B cell (primary cell): ENCODE measurements around the gene NOD2. TPM values are rescaled to one million over a fixed set of nuclear protein-coding genes. Genes with fewer than 3 reads are reported as not detected.

Experiments
- ATAC-seq: fragments of 200-7000 bp; cut with Tn5 transposase; one replicate; pipeline ENCODE4 v1.10.0; 2021; ENCODE audit warnings: low read depth, mild to moderate bottlenecking, moderate number of reproducible peaks, moderate library complexity
- CTCF ChIA-PET: fragments of 350-600 bp; sonication (Branson Sonifier 250); formaldehyde crosslinking; loops from one replicate; lab custom pipeline; 2021; ENCODE audit warnings: antibody characterized with exemption, inconsistent platforms; lab: Charles Lee
- POLR2A ChIA-PET: fragments of 350-600 bp; sonication (Branson Sonifier 250); formaldehyde crosslinking; loops from one replicate; lab custom pipeline; 2021; ENCODE audit warnings: antibody characterized with exemption; lab: Charles Lee
- DNase-seq: peaks from one replicate; pipeline ENCODE4 v3.0.0; 2013
- H2AFZ ChIP-seq: 2 replicates; pipeline ENCODE4 v1.6.1; 2012; ENCODE audit warnings: mild to moderate bottlenecking, low read depth, low read length; ENCODE audit not compliant: insufficient read depth, poor library complexity, severe bottlenecking
- H3K27ac ChIP-seq, 2 donors: 1 replicate in 1 of 2; 2 replicates in 1 of 2; pipeline ENCODE4 v1.5.1; 2012 to 2013; ENCODE audit warnings: low read length in 2 of 2, mild to moderate bottlenecking in 2 of 2, moderate library complexity in 1 of 2
- H3K27me3 ChIP-seq, 4 experiments: fragments of 200-600 bp in 1 of 4; sonication (generic) in 1 of 4; replicated peaks in 1 of 4; 1 replicate in 2 of 4; 2 replicates in 2 of 4; pipeline versions ENCODE4 v1.6.1 to v1.7.0; 2013 to 2016; ENCODE audit warnings: low read length in 3 of 4, mild to moderate bottlenecking in 2 of 4, mixed read lengths in 1 of 4, moderate library complexity in 1 of 4; ENCODE audit not compliant: insufficient read depth in 4 of 4, control insufficient read depth in 3 of 4; ENCODE audit errors: control extremely low read depth in 1 of 4
- H3K36me3 ChIP-seq, 2 experiments: replicated peaks in 1 of 2; 1 replicate in 1 of 2; 2 replicates in 1 of 2; pipeline versions ENCODE4 v1.6.1 to v1.7.1; 2013; ENCODE audit warnings: low read length in 1 of 2; ENCODE audit not compliant: insufficient read depth in 2 of 2, control insufficient read depth in 1 of 2; ENCODE audit errors: control extremely low read depth in 1 of 2, extremely low read depth in 1 of 2
- H3K4me1 ChIP-seq, 2 donors: fragments of 200-600 bp in 1 of 2; sonication (generic) in 1 of 2; 1 replicate in 1 of 2; 2 replicates in 1 of 2; pipeline versions ENCODE4 v1.5.1 to v1.6.1; 2013 to 2017; ENCODE audit warnings: low read length in 2 of 2; ENCODE audit not compliant: control insufficient read depth in 2 of 2, insufficient read depth in 2 of 2
- H3K4me2 ChIP-seq: replicated peaks from 2 replicates; pipeline ENCODE3; 2012; ENCODE audit warnings: mild to moderate bottlenecking, low read depth, low read length; ENCODE audit not compliant: poor library complexity, severe bottlenecking
- H3K4me3 ChIP-seq, 5 experiments: fragments of 200-600 bp in 1 of 5; sonication (generic) in 1 of 5; 1 replicate in 3 of 5; 2 replicates in 2 of 5; pipeline versions ENCODE4 v1.5.1 to v1.7.0; 2011 to 2016; ENCODE audit warnings: low read length in 4 of 5, mild to moderate bottlenecking in 4 of 5, low read depth in 2 of 5, control low read depth in 1 of 5, moderate library complexity in 1 of 5; ENCODE audit not compliant: insufficient read depth in 1 of 5; ENCODE audit errors: control extremely low read depth in 1 of 5, extremely low read depth in 1 of 5
- H3K79me2 ChIP-seq: fragments of 200-600 bp; sonication (generic); one replicate; pipeline ENCODE4 v1.6.0; 2016; ENCODE audit warnings: low read length; ENCODE audit not compliant: control insufficient read depth, insufficient read depth
- H3K9ac ChIP-seq: fragments of 200-600 bp; sonication (generic); 2 replicates; pipeline ENCODE4 v1.6.1; 2017; ENCODE audit warnings: mild to moderate bottlenecking, low read length, moderate library complexity
- H3K9me3 ChIP-seq, 3 donors: one replicate each; pipeline versions ENCODE4 v1.6.1 to v1.7.1; 2013; ENCODE audit warnings: low read length in 2 of 3; ENCODE audit not compliant: control insufficient read depth in 2 of 3, insufficient read depth in 1 of 3; ENCODE audit errors: control extremely low read depth in 1 of 3
- H4K20me1 ChIP-seq: 2 replicates; pipeline ENCODE4 v1.6.0; 2012; ENCODE audit warnings: mild to moderate bottlenecking, low read length; ENCODE audit not compliant: insufficient read depth, control insufficient read depth, poor library complexity, severe bottlenecking
- H3K27ac Mint-ChIP-seq: one replicate; pipeline ENCODE4 v1.8.0; 2021; ENCODE audit warnings: mixed read lengths
- H3K27me3 Mint-ChIP-seq: one replicate; pipeline ENCODE4 v1.8.0; 2021; ENCODE audit warnings: mixed read lengths
- H3K4me1 Mint-ChIP-seq: one replicate; pipeline ENCODE4 v1.8.0; 2021; ENCODE audit warnings: mixed read lengths
- H3K4me3 Mint-ChIP-seq: one replicate; pipeline ENCODE4 v1.8.0; 2021; ENCODE audit warnings: mixed read lengths
- H3K9me3 Mint-ChIP-seq: one replicate; pipeline ENCODE4 v1.8.0; 2022; ENCODE audit warnings: mixed read lengths; ENCODE audit not compliant: insufficient read depth
- EZH2 ChIP-seq: IDR thresholded peaks from 2 replicates; pipeline ENCODE4 v1.6.1; 2012; ENCODE audit warnings: borderline replicate concordance, low read depth, mild to moderate bottlenecking, moderate library complexity, low read length; ENCODE audit not compliant: insufficient read depth, poor library complexity, severe bottlenecking
- WGBS: methylation state at CpG from one replicate; pipeline ENCODE4 v1.1.5; 2013; ENCODE audit warnings: missing lambda C conversion rate; ENCODE audit not compliant: insufficient coverage; 5-methylcytosine and 5-hydroxymethylcytosine counted together
- intact Hi-C: fragments of 100-400 bp; cut with micrococcal nuclease; formaldehyde crosslinking; loops from one replicate; pipeline ENCODE4 v1.10.0; 2022
- polyA plus RNA-seq: library from polyadenylated mRNA; depleted of rRNA; stranded (reverse); fragments of >200 nt; gene quantifications from 2 replicates; pipeline ENCODE4 v1.2.3, GENCODE V29; 2012
- total RNA-seq, 2 donors: library from RNA; stranded (reverse); fragments of 120-200 nt in 1 of 2; gene quantifications; 1 replicate in 1 of 2; 2 replicates in 1 of 2; pipeline versions ENCODE4 v1.2.3 to v1.2.4, GENCODE V29; 2013 to 2022
- TF ChIP-seq, protein P1 (sequence below): fragments of 200-600 bp; IDR thresholded peaks from one replicate; pipeline ENCODE4 v1.8.0; 2022; ENCODE audit warnings: antibody characterized with exemption, mild to moderate bottlenecking

Gene NOD2
- total and polyA plus RNA-seq, 2 donors (not counting 1 experiment from before 2014, with no cell fraction given), result 1.2 to 1.8 TPM

GRCh38 chr16:50646345-50646744, 47.1 kb upstream of the NOD2 start:
- Histone ChIP-seq H3K27me3 (peaks cover 0 to 6% (median 0%) of the 10 kb centered on the region in 4 experiments), H3K36me3 (no peaks in the 10 kb centered on the region), H3K4me3 (no peak overlapping the region), H3K9ac (no peak overlapping the region), H3K79me2 (no peaks in the 10 kb centered on the region), H3K4me2 (no peak overlapping the region), H3K27ac (no peak overlapping the region), H3K4me1 (no peaks in the 10 kb centered on the region), H3K9me3 (no peaks in the 10 kb centered on the region), H2AFZ (no peak overlapping the region), H4K20me1 (no peaks in the 10 kb centered on the region)
- Mint-ChIP-seq H3K4me3 (no peak overlapping the region), H3K27me3 (peaks cover 11% of the 10 kb centered on the region), H3K4me1 (no peaks in the 10 kb centered on the region), H3K9me3 (no peaks in the 10 kb centered on the region), H3K27ac (no peak overlapping the region)
- no peak for DNase-seq
- WGBS, result 93% methylated on average over 8 of the region's 8 CpGs
- ChIA-PET POLR2A (no interaction called here), CTCF (interaction anchor here (0.7 to 1.9 kb wide), 2 partner anchors 100 to 102 kb away, joined by 4 read pairs; no protein-coding TSS in a partner anchor)
- intact Hi-C loops, result loop anchor here (10.0 kb wide), 1 partner anchor 292 kb away; no protein-coding TSS in a partner anchor
- ATAC-seq, result no peak
- no peak for TF ChIP-seq EZH2
- TF ChIP-seq, protein P1, sequence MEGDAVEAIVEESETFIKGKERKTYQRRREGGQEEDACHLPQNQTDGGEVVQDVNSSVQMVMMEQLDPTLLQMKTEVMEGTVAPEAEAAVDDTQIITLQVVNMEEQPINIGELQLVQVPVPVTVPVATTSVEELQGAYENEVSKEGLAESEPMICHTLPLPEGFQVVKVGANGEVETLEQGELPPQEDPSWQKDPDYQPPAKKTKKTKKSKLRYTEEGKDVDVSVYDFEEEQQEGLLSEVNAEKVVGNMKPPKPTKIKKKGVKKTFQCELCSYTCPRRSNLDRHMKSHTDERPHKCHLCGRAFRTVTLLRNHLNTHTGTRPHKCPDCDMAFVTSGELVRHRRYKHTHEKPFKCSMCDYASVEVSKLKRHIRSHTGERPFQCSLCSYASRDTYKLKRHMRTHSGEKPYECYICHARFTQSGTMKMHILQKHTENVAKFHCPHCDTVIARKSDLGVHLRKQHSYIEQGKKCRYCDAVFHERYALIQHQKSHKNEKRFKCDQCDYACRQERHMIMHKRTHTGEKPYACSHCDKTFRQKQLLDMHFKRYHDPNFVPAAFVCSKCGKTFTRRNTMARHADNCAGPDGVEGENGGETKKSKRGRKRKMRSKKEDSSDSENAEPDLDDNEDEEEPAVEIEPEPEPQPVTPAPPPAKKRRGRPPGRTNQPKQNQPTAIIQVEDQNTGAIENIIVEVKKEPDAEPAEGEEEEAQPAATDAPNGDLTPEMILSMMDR, result no peak

DNA sequence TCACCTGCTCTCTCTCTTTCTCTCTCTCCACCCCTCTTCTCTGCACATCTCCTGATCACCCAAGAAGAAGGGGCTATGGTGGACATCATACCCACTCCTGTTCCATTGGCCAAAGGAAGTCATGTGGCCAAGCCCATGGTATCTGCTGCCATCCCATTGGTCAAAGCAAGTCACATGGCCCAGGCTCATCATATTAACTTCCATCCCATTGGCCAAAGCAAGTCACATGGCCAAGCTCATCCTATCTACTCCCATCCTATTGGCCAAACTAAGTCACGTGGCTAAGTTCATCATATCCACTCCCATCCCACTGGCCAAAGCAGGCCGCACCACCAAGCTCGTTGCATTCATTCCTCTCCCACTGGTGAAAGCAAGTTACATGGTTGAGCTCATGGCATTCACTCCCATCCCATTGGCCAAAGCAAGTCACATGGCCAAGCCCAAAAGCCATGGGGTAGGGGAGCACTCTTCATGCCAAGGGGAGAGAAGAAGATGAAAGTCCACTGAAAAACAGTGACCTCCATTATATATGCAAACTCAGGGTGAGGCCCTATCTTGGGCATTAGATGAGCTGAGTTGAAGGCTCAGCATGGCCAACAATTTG, 41.5 kb upstream of the NOD2 start:
- H3K9ac ChIP-seq, result no peak overlapping the region
- no peaks in the 10 kb centered on the region for H4K20me1 ChIP-seq
- H3K27ac ChIP-seq, result no peak overlapping the region
- H3K4me2 ChIP-seq, result no peak overlapping the region
- Mint-ChIP-seq H3K27me3 (no peaks in the 10 kb centered on the region), H3K4me3 (no peak overlapping the region), H3K27ac (no peak overlapping the region), H3K9me3 (peaks cover 2% of the 10 kb centered on the region), H3K4me1 (no peaks in the 10 kb centered on the region)
- DNase-seq (no peak), ATAC-seq (no peak)
- TF ChIP-seq, protein P1, result no peak
- TF ChIP-seq EZH2, result no peak
- H3K79me2 ChIP-seq, result no peaks in the 10 kb centered on the region
- H3K36me3 ChIP-seq, result no peaks in the 10 kb centered on the region
- H3K9me3 ChIP-seq, result peaks cover 0 to 5% (median 0%) of the 10 kb centered on the region in 3 donors
- H2AFZ ChIP-seq, result no peak overlapping the region
- POLR2A ChIA-PET, result no interaction called here
- CTCF ChIA-PET, result interaction anchor here (0.5 to 3.6 kb wide), 2 partner anchors 14 to 276 kb away, joined by 3 to 16 read pairs; no protein-coding TSS in a partner anchor
- H3K27me3 ChIP-seq, result no peaks in the 10 kb centered on the region
- H3K4me3 ChIP-seq, result no peak overlapping the region
- no peaks in the 10 kb centered on the region for H3K4me1 ChIP-seq
- WGBS, result 92% methylated on average over 1 of the region's 3 CpGs
- intact Hi-C loops, result no loop called here
